GM19193 (cell line): ENCODE results near the gene ITFG2.

Experiments
- POLR2A ChIP-seq: IDR thresholded peaks from 4 replicates; pipeline ENCODE4 v1.6.1; 2011; ENCODE audit not compliant: insufficient read depth, insufficient read length; ENCODE audit errors: extremely low read depth

Gene ITFG2

GRCh38 chr12:2806700-2807099 is 5.8 kb upstream of the ITFG2 start:
- no peak for TF ChIP-seq POLR2A

- no peak for TF ChIP-seq POLR2A
Measured at GRCh38 chr12:2811801-2812200, 667 bp upstream of the ITFG2 start.

DNA sequence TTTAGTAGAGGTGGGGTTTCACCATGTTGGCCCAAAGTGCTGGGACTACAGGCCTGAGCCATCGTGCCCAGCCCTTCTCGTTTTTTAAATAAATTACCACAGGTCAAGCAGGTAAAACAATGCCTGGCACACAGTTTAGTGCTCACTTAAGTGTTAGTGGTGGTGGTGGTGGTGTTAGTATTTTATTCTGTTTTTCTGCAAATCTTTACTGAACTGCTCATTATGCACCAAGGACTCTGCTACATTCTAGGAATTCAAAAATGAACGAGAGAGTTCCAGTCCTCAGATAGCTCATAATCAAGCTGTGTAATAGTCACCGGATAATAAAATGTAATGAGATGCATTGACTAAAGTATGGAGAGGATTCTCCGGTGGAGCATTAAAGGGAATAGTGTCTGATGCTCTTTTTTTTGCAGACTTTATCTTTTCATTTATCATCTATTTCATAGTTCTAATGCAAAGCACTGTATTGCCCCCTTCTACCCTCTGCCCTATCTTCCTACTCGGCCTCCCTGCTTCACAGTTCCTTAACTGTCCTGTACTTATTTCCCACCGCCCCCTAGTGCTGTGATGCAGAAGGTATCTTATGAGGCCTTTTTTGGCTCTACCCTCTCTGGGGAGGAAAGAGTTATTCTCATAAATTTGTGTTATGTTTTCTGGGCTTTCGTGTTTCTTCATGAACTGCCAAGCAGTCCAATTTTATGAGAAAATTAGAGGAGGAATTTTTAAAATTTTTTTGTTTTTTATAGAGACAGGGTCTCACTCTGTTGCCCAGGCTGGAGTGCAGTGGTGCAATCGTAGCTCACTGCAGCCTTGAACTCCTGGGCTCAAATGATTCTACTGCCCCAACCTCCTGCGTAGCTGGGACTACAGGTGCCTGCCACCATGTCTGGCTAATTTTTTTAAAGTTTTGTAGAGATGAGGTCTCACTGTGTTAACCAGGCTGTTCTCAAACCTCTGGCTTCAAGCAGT is 1.0 kb downstream of the ITFG2 start:
- no peak for TF ChIP-seq POLR2A

- no peak for TF ChIP-seq POLR2A
Measured at GRCh38 chr12:2819810-2820209, 7.3 kb downstream of the ITFG2 start.

GRCh38 chr12:2820432-2820831 is 8.0 kb downstream of the ITFG2 start:
- no peak for TF ChIP-seq POLR2A

GRCh38 chr12:2823483-2823882 is 11.0 kb downstream of the ITFG2 start:
- TF ChIP-seq POLR2A = no peak

- TF ChIP-seq POLR2A = no peak
Measured at GRCh38 chr12:2824541-2824940, 12.1 kb downstream of the ITFG2 start.

- TF ChIP-seq POLR2A = no peak
Measured at GRCh38 chr12:2825132-2825531, 12.7 kb downstream of the ITFG2 start.

- no peak for TF ChIP-seq POLR2A
Measured at GRCh38 chr12:2826036-2826435, 13.6 kb downstream of the ITFG2 start.

DNA sequence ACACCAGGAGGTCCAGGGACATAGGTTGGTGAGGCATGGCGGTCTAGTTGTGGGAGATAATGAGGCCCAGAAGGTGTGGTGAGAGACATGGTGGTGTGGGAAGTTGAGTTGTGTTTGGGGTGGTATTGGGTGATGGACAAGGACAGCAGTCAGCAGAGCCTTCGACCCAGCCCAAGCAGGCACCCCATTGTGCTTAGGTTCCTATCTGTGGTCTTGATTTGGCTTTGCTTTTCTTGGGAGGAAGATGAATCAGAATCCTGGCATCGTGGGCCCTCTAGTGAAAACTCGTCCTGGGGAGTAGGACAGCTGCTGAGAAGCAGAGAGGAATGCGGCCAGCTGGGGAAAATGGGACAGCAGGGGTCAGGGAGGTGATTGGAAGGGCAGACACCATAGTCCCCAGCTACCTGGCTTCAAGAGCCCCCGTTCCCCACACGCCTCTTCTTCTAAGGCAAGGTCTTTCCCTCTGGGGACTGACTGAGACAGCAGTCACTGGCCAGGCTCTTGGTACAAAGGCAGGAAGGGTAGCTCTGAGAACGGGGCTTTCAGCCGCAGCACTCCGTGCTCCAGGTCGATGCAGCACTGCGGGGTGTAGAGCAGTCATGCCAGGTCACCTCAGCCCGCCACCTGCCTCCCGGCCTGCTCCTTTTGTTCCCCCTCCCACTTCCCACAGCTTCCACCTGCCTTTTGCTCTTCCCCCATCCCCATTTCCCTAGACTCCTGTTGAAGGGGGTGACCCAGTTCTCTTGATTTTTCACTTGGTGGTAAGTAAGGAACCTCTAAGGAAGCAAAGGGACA is 14.4 kb downstream of the ITFG2 start:
- TF ChIP-seq POLR2A = no peak

DNA sequence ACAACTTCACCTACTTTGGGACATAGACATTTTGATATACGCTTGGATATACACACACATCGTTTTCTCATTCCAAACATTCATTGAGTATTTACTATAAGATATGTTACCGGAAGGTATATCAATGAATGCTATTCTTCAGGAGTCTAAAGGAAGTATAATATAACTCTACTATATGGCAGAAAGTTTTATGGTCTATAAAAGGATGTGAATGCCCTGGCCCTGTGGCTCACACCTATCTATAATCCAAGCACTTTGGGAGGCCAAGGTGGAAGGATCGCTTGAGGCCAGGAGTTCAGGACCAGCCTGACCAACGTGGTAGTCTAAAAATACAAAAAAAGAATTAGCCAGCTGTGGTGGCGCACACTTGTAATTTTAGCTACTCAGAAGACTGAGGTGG is 16.8 kb downstream of the ITFG2 start:
- TF ChIP-seq POLR2A = no peak

DNA sequence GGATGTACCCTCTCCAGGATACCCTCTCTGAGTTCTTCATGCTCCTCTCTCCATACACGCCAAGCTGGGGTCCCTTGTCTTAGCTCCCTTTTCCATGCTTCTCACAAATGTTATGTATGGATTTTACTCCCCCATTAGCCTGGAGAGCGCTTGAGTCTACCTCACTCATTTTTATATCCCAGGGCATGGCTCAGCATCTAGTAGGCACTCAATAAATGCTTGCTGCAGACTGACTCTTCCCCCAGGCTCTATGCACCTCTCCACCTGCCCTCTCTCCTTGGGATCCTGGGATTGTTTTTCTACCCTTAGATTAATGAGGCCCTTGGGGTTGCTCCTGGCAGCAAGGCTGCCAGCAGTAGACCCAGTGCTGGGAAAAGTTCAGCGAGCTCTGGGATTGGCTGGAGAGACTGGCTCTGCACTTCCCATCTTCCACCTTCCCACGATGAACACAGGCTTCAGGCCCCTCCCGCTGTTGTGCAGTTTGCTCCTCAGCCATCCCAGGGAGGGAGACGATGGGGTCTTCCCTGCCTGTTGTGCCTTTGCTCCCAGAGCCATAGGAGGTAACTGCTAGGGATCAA is 20.2 kb downstream of the ITFG2 start:
- no peak for TF ChIP-seq POLR2A

DNA sequence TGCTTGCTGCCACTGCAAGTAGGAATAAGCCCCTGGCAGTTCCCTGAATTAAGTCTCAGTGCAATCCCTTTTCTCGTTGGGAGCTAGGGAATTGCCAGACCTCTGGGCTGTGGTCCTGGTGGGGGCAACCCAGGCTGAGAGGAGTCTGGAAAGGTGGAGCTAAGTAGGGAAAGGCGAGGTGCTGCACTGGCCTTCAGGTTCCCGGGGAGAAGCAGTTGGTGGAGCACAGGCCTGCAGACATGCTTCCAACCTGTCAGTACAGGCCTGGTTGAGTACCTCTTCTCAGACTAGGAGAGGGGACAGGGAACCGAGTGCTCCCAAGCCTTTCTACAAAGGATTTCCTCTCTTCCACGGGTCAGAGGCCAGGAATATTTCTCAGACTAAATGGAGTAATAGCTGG is 20.9 kb downstream of the ITFG2 start:
- no peak for TF ChIP-seq POLR2A

- TF ChIP-seq POLR2A = no peak
Measured at GRCh38 chr12:2833810-2834209, 21.3 kb downstream of the ITFG2 start.
